ENCODE data around the gene GPR35. TPM values are rescaled to one million over a fixed set of nuclear protein-coding genes. Genes with fewer than 3 reads are reported as not detected.

The GPR35 gene
- total RNA-seq, 1 donor from 2014 or later: 5.4 TPM

DNA sequence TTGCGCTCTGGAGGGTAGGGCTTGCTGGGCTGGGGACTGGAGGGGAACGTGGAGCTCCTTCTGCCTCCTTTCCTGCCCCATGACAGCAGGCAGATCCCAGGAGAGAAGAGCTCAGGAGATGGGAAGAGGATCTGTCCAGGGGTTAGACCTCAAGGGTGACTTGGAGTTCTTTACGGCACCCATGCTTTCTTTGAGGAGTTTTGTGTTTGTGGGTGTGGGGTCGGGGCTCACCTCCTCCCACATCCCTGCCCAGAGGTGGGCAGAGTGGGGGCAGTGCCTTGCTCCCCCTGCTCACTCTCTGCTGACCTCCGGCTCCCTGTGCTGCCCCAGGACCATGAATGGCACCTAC, 4.3 kb downstream of the GPR35 start:
- Mint-ChIP-seq H3K4me3 (no peak overlapping the region), H3K36me3 (peaks cover 4% of the 10 kb centered on the region), H3K9me3 (peaks cover 15% of the 10 kb centered on the region), H3K4me1 (peaks cover 2% of the 10 kb centered on the region), H3K27me3 (ENCODE audit: low read depth) (no peaks in the 10 kb centered on the region), H3K27ac (no peak overlapping the region)
- TF ChIP-seq, protein P1, sequence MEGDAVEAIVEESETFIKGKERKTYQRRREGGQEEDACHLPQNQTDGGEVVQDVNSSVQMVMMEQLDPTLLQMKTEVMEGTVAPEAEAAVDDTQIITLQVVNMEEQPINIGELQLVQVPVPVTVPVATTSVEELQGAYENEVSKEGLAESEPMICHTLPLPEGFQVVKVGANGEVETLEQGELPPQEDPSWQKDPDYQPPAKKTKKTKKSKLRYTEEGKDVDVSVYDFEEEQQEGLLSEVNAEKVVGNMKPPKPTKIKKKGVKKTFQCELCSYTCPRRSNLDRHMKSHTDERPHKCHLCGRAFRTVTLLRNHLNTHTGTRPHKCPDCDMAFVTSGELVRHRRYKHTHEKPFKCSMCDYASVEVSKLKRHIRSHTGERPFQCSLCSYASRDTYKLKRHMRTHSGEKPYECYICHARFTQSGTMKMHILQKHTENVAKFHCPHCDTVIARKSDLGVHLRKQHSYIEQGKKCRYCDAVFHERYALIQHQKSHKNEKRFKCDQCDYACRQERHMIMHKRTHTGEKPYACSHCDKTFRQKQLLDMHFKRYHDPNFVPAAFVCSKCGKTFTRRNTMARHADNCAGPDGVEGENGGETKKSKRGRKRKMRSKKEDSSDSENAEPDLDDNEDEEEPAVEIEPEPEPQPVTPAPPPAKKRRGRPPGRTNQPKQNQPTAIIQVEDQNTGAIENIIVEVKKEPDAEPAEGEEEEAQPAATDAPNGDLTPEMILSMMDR (IDR thresholded peaks at IDR 0.05; ENCODE audit: unreplicated experiment): no peak
- peak in 1 of 2 experiments; percentile 27 for DNase-seq (ENCODE audit: low spot score in 2 of 2, unreplicated experiment in 2 of 2)

DNA sequence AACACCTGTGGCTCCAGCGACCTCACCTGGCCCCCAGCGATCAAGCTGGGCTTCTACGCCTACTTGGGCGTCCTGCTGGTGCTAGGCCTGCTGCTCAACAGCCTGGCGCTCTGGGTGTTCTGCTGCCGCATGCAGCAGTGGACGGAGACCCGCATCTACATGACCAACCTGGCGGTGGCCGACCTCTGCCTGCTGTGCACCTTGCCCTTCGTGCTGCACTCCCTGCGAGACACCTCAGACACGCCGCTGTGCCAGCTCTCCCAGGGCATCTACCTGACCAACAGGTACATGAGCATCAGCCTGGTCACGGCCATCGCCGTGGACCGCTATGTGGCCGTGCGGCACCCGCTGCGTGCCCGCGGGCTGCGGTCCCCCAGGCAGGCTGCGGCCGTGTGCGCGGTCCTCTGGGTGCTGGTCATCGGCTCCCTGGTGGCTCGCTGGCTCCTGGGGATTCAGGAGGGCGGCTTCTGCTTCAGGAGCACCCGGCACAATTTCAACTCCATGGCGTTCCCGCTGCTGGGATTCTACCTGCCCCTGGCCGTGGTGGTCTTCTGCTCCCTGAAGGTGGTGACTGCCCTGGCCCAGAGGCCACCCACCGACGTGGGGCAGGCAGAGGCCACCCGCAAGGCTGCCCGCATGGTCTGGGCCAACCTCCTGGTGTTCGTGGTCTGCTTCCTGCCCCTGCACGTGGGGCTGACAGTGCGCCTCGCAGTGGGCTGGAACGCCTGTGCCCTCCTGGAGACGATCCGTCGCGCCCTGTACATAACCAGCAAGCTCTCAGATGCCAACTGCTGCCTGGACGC, 4.9 kb downstream of the GPR35 start:
- Mint-ChIP-seq H3K27ac (no peak overlapping the region), H3K36me3 (peaks cover 4% of the 10 kb centered on the region), H3K4me3 (no peak overlapping the region), H3K27me3 (ENCODE audit: low read depth) (no peaks in the 10 kb centered on the region), H3K4me1 (peaks cover 2% of the 10 kb centered on the region), H3K9me3 (peaks cover 19% of the 10 kb centered on the region)
- TF ChIP-seq, protein P1 (IDR thresholded peaks at IDR 0.05; ENCODE audit: unreplicated experiment): no peak
- DNase-seq (ENCODE audit: low spot score in 2 of 2, unreplicated experiment in 2 of 2): no peak

DNA sequence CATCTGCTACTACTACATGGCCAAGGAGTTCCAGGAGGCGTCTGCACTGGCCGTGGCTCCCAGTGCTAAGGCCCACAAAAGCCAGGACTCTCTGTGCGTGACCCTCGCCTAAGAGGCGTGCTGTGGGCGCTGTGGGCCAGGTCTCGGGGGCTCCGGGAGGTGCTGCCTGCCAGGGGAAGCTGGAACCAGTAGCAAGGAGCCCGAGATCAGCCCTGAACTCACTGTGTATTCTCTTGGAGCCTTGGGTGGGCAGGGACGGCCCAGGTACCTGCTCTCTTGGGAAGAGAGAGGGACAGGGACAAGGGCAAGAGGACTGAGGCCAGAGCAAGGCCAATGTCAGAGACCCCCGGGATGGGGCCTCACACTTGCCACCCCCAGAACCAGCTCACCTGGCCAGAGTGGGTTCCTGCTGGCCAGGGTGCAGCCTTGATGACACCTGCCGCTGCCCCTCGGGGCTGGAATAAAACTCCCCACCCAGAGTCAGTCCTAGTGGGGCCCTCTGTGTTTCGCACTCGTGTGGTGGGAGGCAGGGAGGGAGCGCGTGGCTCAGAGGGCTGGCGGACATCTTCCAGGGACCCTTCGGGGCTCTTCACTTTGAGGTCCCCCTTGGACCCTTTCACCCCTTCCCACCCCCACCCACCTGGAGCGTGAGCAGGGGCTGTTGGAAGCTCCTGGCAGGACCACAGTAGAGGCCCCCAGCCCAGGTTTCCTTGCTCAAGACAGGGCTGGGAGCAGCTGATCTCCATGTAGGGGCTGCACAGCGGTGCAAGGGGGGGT, 5.7 kb downstream of the GPR35 start:
- DNase-seq (ENCODE audit: low spot score in 2 of 2, unreplicated experiment in 2 of 2): no peak

DNA sequence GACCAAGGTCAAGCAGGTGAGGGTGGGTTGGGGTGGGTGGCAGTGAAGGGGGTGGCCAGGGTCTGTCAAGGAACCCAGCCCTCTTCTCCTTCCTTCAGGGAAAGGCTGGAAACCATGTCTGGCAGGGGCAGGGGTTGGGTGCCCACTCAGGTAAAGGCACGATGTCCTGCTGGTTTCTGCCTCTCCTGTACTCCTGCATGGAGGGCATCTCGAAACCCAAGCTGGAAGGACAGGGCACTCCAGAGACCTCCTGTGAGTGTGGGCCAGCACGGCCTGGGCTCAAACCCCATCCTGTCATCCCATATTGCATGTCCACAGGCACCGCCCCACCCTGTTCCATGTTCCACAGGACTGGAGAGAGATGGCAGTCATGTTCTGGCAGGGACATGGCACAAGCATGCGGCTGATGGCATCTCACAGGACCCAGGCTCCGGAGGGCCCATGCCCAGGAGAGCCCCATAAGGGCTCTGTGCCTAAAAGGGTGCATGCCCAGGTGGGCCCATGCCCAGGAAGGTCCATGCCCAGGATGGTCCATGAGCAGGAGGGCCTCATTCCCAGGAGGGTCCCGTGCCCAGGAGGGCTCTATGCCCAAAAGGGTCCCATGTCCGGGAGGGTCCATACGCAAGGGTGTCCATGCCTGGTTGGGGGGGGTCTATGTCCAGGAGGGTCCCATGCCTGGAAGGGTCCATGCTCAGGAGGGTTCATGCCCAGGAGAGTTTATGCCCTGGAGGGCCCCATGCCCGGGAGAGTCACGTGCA, 6.4 kb downstream of the GPR35 start:
- TF ChIP-seq, protein P1 (IDR thresholded peaks at IDR 0.05; ENCODE audit: unreplicated experiment): no peak
- no peaks in the 10 kb centered on the region for H3K27me3 Mint-ChIP-seq (ENCODE audit: low read depth)
- no peak overlapping the region for H3K4me3 Mint-ChIP-seq
- peaks cover 19% of the 10 kb centered on the region for H3K9me3 Mint-ChIP-seq
- peaks cover 1% of the 10 kb centered on the region for H3K4me1 Mint-ChIP-seq
- no peak overlapping the region for H3K27ac Mint-ChIP-seq
- peaks cover 4% of the 10 kb centered on the region for H3K36me3 Mint-ChIP-seq
- DNase-seq (ENCODE audit: low spot score in 2 of 2, unreplicated experiment in 2 of 2): no peak

More for the DNA sequence above, 5.7 kb downstream of the GPR35 start:
- H3K9me3 Mint-ChIP-seq: peaks cover 19% of the 10 kb centered on the region
- H3K36me3 Mint-ChIP-seq: peaks cover 4% of the 10 kb centered on the region
- H3K27ac Mint-ChIP-seq: no peak overlapping the region
- no peaks in the 10 kb centered on the region for H3K27me3 Mint-ChIP-seq (ENCODE audit: low read depth)
- peaks cover 2% of the 10 kb centered on the region for H3K4me1 Mint-ChIP-seq
- no peak overlapping the region for H3K4me3 Mint-ChIP-seq
- TF ChIP-seq, protein P1 (IDR thresholded peaks at IDR 0.05; ENCODE audit: unreplicated experiment): no peak

DNA sequence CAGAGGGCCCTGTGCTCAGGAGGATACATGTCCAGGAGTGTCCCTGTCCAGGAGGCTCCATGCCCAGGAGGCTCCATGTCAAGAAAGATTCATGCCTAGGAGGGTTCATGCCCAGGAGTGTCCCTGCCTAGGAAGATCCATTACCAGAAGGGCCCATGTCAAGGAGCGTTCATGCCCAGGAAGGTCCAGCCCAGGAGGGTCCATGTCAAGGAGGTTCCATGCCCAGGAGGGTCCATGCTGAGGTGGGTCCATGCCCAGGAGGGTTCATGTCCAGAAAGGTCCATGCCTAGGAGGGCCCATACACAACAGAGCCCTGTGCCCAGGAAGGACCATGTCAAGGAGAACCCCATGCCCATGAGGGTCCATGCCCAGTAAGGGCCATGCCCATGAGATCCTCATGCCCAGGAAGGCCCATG, 7.0 kb downstream of the GPR35 start:
- H3K27me3 Mint-ChIP-seq (ENCODE audit: low read depth): peaks cover 2% of the 10 kb centered on the region
- H3K4me1 Mint-ChIP-seq: no peaks in the 10 kb centered on the region
- no peak overlapping the region for H3K27ac Mint-ChIP-seq
- TF ChIP-seq, protein P1 (IDR thresholded peaks at IDR 0.05; ENCODE audit: unreplicated experiment): no peak
- peaks cover 19% of the 10 kb centered on the region for H3K9me3 Mint-ChIP-seq
- peaks cover 4% of the 10 kb centered on the region for H3K36me3 Mint-ChIP-seq
- no peak for DNase-seq (ENCODE audit: low spot score in 2 of 2, unreplicated experiment in 2 of 2)
- H3K4me3 Mint-ChIP-seq: no peak overlapping the region

Data from mesothelial cell of epicardium (in vitro differentiated cells).